ENCODE data around the gene C15orf62.

Gene C15orf62

DNA sequence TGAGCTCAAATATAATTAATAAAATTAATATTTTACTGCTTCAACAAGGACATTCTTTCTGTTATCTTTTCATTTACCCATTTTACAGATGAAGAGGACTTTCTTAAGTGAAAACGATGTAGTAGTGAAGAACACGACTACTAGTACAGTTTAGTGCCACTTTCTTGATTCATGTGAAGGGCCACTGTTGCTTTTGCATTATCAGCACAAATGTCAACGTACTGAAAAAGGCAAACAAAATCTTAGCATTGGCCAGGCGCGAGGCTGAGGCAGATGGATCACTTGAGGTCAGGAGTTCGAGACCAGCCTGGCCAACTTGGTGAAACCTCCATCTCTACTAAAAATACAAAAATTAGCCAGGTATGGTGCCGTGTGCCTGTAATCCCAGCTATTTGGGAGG, 49.3 kb downstream of the C15orf62 start:
- DNase-seq (ENCODE audit: low read depth), result no peak

- DNase-seq (ENCODE audit: low read depth), result no peak
Observed at GRCh38 chr15:40821195-40821594, 51.4 kb downstream of the C15orf62 start.
